Measurements from ENCODE around the gene RPS6KA6.

RPS6KA6 gene

DNA sequence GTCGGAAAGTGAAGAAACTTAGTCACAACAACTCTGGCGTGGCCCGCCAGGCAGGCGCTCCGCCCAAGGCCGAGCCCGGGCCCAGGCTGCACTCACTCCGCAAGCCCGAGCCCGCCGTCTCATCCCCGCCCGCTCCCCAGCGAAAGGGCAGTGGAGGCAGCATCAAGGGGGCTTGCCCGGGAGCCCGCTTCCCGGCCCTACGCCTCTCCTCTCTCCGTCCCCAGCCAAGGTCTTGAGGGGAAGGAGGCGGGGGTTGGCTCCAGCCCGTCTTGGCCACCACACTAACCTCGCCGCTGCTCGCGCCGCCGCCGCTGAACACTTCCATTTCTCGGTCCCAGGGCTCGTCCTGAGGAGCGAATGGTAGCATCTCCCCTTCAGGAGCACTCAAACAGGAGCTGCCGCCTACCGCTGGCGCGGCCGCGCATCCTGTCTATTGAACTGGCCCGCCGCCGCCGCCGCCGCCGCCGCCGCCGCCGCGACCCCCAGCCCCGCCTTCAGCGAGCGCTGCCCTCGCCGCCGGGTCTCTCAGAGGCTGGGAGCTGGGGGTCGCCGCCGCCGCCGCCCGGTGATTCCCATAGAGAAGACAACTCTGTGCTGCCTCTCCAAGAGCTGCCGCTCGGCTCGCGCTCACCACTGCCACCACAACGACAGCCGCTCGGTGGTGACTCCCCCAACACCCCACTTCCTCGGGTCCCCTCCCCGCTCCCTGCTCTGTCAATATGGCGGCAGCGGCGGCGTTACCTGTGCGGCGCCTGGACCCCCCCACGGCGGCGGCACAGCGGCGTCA lies at the start of gene RPS6KA6:
Gene RPS6KA6, minus strand, starts transcription at position 667 of the 787 bp plus-strand sequence. Its CDS starts 300 bp downstream, at position 367.
- no peak for DNase-seq (ENCODE audit: low read depth in 2 of 3, low spot score in 1 of 3)

DNA sequence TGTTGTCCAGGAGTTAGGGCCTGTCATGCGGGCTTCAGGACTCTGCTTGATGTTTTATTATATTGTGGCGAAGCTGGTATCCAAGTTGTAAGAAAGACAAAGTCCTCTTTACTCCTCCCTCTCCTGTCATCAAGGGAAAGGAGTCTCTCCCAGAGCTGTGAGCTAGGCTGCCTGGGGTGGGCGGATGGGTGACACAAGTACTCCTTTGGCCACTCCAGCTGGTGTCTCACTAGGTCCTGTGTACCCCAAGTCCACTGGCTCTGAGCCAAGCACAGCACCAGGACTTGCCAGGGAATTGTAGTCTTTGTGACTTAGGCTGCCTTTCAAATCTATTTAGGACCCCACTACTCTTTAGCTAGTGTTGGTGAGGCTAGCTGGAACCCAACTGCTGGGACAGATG lies 36.7 kb upstream of the RPS6KA6 start:
- DNase-seq (ENCODE audit: low read depth in 2 of 3, low spot score in 1 of 3) = no peak

DNA sequence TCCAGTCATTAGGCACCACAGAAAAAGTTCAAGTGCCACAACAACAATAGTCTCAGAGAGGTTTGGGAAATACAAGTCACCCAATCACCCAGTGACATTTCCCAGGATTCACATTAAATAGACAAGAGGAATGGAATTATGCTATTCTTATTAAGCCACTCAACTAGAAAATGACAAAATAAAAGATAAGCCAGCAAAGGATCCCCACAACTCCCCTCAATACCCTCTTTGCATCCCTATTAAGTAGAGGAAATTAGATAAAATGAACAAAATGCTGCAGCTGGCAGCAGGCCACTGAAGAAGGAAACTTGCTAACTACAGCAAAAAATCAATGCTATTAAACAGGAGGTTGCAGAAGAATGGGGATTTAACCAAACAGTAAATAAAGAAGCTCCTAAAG lies 35.3 kb upstream of the RPS6KA6 start:
- no peak for DNase-seq (ENCODE audit: low read depth in 2 of 3, low spot score in 1 of 3)

DNA sequence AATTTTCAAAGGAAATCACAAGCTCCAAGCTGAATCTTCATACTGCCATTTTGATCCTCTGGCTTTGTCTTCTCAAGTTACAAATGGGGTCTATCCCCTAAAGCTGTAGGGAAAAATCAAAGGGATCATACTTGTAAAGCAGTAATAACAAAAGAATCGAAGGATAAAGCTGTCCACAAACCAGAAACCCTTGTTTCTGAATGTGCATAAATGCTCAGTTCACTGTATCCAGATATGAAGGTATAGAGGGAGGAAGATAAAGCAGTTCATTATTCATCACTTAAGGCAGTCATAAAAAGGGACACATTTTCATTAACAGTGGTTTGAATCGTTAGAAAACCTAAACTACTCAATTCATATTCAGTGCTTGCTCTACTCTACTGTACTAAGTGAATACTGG lies 33.2 kb upstream of the RPS6KA6 start:
- DNase-seq (ENCODE audit: low read depth in 2 of 3, low spot score in 1 of 3) = no peak

DNA sequence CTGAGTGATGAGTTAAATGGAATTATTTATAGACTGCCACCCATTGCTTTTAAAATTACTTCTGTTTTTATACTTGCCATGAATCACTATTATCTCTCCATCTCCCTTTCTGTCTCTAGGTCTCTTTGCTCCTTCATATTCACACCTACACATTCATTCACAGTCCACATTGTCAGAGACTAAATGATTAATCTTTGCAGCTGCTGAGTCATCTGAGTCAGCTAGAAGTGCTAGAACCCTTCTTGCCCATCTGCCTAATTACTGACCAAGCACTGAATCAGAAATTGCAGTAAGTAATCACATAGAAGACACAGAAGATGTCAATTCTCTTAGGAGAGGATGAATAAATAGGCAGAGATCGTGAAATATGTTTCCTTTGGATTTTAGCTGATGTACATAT lies 31.6 kb upstream of the RPS6KA6 start:
- no peak for DNase-seq (ENCODE audit: low read depth in 2 of 3, low spot score in 1 of 3)

DNA sequence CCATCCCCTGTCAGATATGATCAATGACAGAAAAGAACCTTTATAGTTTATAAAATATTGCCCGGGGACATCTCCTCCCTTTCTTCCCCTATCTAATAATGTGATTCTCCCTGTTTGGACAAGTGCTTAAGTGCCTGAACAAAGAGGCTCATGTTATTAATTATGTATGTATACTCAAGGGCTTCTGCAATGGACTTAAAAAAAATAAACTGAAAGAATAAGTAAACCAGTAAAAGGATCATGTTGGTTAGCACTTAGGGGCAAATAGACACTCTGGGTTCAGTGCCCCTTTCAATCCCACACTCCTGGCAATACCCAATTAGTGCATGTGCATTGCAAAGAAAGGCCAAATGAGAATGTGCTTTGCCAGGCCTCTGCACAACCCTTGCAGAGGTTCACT lies 30.7 kb upstream of the RPS6KA6 start:
- no peak for DNase-seq (ENCODE audit: low read depth in 2 of 3, low spot score in 1 of 3)

DNA sequence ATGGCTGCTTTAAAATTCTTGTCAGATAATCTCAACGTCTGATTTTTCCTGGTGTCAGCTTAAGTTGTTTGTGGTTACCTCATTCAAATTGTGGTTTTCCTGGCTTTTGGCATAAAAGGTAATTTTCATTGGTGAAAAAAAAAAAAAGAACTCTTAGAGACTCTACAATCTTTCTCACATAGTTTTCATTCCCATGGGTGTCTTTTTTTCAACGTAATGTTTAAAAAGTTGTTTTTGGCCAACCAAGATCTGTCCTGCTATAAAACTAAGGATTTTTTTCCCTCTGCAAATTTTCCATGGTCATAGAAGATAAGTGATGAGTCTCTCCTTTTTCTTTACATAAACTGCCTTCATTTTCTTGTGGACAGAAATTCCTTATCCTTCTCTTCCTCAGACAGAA lies 28.9 kb upstream of the RPS6KA6 start:
- no peak for DNase-seq (ENCODE audit: low read depth in 2 of 3, low spot score in 1 of 3)

DNA sequence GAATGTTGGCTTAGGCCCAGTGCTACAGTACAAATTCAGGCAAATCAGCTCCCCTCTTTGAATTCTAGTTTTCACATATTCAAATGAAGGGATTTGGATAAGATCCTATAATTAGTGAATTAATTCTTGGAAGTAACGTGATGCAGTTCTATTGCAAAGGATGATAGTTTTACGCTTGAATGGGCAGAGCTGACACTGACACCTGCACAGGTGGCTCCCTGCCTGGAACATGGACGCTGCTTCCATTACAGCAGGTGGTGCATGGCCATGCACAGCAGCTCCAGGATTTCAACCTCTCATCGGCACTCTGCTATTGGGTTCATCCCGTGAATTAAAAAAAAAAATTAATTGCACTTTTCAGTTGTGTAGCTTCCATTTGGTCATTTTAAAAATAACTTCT lies 28.4 kb upstream of the RPS6KA6 start:
- DNase-seq (ENCODE audit: low read depth in 2 of 3, low spot score in 1 of 3) = no peak

DNA sequence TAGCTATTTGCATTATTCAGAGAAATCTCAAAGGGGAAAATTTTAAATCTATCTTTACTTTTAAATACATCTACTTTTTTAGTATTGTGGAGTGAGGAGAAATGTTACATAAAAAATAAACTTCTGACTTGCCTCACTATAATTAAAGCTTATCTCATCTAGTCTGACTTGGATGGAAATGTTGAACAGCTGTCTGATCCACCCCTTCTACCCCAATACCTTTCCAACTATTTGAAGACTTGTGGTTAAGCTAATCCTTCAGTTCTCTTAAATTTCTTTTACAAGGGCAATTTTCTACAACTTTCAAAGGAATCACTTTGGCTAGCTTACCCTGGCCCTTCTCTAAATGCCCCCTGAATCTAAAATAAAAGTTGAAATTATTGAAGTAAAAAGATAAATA lies 17.3 kb upstream of the RPS6KA6 start:
- no peak for DNase-seq (ENCODE audit: low read depth in 2 of 3, low spot score in 1 of 3)

DNA sequence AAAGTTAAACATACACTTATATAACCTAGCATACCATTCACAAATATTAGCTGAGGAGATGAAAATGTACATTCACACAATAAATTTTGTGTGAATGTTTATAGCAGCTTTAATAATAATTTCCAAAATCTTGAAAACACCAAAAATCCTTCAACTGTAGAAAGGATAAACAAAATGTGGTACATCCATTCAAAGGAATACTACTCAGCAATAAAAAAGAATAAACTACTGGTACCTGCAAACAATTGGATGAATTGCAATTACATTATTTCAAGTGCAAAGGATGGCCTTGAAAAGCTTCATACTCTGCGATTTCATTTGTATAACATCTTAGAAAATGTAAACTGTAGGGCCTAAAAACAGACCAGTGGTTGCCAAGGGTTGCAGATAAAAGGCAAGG lies 11.7 kb upstream of the RPS6KA6 start:
- DNase-seq (ENCODE audit: low read depth in 2 of 3, low spot score in 1 of 3) = no peak

DNA sequence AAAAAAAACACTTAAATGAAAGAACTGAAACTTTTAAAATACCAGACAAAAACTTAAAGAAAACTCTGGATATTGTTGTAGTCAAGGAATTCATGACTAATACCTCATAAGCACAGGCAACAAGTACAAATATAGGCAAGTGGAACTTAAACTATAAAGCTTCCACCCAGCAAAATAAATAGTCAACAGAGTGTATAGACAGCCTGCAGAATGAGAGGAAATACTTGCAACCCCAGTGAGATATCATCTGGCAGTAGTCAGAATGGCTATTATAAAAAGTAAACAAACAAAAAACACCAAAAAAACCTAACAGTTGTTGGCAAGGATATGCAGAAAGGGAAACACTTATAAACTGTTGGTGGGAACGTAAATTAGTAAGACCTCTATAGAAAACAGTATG lies 9.6 kb upstream of the RPS6KA6 start:
- no peak for DNase-seq (ENCODE audit: low read depth in 2 of 3, low spot score in 1 of 3)

DNA sequence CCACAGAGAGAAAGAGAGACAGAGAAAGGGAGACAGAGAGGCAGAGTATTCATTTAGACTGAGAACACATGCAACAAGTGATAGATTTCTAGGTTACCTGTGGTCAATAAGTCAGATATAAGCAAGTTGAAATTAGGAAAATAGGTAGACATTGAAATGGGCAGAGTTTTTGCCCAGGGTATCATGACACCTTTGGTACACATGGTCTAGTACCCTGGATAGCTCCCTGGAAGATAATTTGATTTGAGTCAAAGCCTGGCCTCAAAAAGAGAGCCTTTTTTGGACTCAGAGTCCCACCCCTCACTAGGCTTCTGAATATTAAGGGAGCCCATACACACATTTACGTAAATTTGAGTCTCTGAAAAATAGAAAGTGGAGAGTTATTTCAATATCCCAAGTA lies 4.0 kb upstream of the RPS6KA6 start:
- no peak for DNase-seq (ENCODE audit: low read depth in 2 of 3, low spot score in 1 of 3)

DNA sequence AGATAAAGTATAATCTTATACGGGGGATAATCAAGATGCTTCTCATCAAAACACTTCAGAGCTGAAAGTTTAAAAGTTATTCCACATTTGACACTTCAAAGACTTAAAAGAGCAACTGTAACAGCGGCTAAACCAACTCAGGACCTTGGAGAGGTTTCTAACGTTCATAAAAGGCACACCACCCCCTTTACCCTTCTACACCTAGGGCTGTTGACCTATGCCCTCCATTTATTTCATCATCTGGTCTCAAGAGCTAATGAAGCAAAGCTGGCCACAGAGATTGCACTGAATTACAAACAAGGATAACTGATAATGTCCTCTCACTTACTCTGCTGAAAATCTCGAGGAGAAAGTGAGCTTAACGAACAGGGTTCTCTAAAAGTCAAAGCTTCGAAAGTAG lies 1.1 kb upstream of the RPS6KA6 start:
- no peak for DNase-seq (ENCODE audit: low read depth in 2 of 3, low spot score in 1 of 3)

DNA sequence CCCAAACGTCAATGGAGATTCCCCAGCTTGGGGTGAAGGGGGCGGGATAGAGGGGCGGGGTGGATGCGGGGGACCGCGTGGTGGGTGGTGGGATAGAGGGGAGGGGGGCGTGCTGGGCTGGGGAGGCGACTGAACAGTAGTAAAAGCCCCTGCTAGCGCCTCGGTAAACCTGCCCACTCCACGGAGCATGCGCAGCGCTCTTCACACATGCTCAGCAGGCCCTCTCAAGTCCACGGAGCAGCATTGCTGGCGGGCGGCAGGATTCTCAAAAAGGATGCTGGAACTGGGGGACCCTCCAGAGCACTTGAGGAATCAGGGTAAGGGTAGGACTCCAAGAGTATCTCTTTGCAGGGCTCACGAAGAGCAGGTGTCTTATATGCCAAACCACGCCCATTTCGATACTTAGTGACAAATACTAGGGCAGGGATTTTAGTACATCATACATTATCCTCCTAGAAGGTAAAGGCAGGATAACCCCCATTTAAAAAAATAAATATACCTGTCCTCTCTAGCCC lies 378 bp upstream of the RPS6KA6 start:
- no peak for DNase-seq (ENCODE audit: low read depth in 2 of 3, low spot score in 1 of 3)

DNA sequence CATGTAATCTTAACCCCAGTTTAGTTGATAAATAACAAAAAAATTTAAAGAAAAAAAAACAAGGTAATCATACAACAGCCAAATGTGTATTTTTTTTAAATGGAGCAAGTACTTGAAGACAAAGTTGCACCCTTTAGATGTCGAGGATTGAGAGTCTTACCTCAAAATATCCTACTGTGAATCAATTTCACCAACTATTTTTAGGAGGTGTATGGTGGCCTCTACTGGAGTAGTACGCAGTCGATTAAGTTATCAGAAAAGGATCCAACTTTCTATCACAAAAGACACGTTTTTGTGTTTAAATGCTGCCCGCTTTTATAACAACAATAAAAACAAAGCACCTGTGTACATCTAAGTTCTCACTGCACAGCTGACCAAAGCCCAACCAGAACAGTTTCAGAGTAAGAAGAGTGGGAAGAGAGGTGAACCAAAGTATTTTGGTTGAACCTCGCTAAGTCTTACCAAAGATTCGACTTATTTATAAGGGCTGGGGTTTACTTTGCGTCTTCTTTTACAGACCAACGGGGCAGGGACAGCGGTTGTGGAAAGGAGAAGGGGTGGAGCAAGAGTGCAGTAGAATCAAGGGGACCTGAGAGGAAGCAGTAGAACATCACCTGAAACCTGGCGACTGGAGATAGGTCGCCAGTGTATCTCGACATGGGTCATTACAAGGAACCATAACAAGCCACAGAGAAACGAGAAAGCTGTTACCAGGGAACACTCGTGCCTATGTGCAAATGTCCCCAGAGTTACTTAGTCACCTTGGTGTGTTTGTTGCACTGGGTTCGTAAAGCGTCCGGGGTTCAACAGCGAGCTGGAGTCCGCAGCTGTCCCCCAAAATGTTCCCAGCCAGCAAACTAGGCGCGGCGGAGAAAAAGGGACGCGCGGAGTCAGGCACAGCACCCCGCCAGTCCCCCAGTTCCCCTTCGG lies 1.1 kb downstream of the RPS6KA6 start:
- no peak for DNase-seq (ENCODE audit: low read depth in 2 of 3, low spot score in 1 of 3)

DNA sequence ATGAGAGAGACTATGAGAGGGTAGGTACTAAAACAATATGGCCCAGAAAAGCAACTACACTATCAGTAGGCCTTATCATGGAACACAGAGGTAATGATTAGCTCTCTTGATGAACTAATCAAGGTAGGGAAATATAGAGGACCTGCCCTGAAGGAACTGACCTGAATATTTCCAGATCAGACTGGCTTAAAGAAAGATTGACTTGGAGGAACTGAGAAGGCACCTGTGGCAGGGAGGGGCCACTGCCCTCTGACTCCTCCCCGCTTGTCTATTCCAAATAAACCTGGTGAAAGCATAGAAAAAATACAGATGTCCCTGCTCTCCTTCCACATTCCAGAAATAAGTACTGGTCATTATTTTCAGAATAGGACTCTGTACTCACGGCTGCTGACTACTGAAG lies 5.5 kb downstream of the RPS6KA6 start:
- no peak for DNase-seq (ENCODE audit: low read depth in 2 of 3, low spot score in 1 of 3)

DNA sequence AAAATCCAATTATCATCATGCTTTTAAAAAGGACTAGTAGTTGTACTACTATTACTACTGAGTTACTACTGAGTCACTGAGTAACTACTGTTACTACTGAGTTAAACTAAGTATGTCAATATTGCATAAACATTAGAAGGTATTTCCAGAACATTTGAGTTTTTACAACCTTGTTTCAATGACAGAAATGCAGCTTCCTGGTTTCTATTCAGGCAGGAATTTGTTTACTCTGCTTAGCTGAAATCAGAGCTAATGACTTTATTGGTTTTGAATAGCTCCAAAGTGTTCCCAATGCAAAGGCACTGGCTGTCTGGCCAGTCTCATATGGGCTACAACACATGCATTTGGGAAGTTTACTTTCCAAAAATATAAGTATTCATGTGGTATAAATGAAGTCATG lies 12.0 kb downstream of the RPS6KA6 start:
- DNase-seq (ENCODE audit: low read depth in 2 of 3, low spot score in 1 of 3) = no peak

DNA sequence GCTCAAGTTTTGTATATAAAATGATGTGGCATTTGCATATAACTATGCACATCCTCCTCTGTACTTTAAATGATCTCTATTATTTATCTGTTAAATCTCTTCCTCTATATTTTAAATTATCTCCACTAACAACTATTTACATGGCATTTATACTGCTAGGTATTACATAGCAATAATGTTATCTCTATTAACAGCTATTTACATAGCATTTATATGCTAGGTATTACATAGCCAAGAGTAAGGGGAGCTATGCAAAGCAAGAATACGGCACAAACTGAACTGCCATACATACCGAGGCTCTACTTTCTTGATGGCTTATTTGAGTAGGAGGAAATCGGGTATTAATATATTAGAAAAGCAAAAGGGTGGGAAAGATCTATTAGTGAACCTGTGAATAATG lies 12.7 kb downstream of the RPS6KA6 start:
- no peak for DNase-seq (ENCODE audit: low read depth in 2 of 3, low spot score in 1 of 3)

DNA sequence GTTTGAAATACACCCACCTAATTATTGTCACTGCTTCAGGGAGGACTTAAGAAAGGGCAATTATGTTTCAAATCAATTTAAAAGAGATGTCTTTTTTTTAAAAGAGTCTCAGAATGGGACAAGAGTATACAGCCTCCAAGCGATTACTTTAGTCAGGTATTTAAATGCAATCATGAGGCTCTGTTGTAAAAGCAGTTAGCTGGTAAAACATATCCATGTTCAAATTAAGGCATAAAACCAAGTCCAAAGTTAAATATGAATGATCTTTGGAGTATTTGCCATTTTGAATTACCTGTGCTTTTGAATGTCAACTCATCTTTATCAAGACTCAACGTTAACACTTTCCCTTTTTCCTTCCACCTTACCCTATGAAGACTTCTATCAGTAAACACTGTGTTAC lies 13.7 kb downstream of the RPS6KA6 start:
- DNase-seq (ENCODE audit: low read depth in 2 of 3, low spot score in 1 of 3) = no peak

DNA sequence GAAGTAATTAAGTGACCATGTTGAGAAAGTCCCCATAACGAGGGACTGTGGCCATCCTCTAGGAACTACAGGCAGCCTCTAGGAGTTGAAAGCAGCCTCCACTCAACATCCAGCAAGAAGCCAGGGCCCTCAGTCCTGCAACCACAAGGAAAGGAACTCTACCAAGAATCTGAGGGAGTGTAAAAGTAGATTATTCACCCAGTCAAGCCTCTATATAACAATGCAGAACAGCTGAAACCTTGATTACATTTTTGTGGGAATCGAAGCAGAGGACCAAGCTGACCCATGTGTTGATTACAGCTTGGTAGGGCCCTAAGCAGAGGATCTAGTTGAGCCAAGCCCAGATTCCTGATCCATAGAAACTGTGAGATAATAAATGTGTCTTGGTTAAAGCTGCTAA lies 17.1 kb downstream of the RPS6KA6 start:
- DNase-seq (ENCODE audit: low read depth in 2 of 3, low spot score in 1 of 3) = no peak

DNA sequence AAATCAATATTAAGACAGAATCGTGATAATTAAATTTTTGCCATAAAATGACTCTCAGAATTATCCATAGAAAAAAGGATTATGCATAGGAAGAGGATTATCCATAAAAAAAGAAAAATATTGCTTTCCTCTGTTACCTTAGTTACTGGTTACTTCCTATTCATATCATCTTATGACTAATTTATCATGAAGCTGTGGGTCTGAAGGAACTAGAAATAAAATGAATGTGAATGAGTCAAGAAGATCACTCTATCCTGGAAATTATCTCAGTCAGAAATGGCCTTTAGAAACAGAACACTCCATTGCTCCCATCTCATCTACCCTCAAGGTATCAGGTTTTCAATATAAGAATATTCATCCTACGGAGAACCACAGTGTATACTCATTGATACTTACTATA lies 19.4 kb downstream of the RPS6KA6 start:
- DNase-seq (ENCODE audit: low read depth in 2 of 3, low spot score in 1 of 3) = no peak

DNA sequence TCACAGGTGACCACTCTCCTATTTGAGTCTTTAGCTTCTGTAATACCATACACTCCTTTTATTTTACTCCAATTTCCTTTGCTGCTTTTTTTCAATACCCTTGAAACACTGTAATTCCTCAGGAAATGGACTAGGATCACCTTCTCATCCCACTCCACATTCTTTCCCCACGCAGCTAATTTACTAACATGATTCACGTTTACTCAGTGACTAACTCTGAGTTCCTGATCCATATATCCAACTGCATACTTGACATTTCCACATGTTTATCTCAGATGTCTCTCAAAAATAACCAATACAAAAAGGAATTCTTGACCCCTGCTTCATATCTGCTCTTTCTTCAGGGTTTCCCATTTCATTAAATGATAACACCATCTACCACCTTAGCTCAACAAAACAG lies 19.9 kb downstream of the RPS6KA6 start:
- no peak for DNase-seq (ENCODE audit: low read depth in 2 of 3, low spot score in 1 of 3)
